ENCODE results near the gene PMIS2.

The PMIS2 gene

GRCh38 chr19:35585848-35586247 is at the start of gene PMIS2:
TSS of gene PMIS2 (plus strand) at chr19:35586173. CDS start at chr19:35586260, 87 bp downstream.
- no peak for FAIRE-seq

- FAIRE-seq, result no peak
Observed at GRCh38 chr19:35539314-35539713, 46.7 kb upstream of the PMIS2 start.

GRCh38 chr19:35539850-35540249 is 46.1 kb upstream of the PMIS2 start:
- FAIRE-seq, result no peak

DNA sequence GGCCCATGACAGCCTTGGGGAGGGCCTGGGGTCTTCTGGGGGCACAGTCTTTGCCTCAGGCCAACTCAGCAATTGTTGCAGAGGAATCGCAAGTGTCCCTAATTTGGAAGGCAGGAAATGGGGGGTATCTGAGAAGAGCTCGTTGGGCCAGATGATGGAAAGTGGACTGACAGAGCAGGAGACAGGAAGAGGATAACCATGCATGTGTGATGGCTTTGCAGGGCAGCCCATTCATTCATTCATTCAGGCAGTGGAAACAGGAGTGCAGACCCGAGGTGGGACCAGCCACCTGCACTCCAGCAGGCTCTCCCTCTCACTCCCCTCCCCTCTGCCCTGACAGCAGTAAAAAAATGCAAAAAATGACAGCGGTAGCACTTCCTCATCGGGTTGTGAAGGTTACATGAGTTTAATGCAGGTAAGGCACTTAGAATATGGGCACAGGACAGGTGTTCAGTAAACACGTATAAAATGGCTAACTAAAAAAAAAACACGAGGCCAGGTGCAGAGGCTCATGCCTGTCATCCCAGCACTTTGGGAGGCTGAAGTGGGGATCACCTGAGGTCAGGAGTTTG is 45.5 kb upstream of the PMIS2 start:
- no peak for FAIRE-seq

- no peak for FAIRE-seq
Observed at GRCh38 chr19:35542209-35542608, 43.8 kb upstream of the PMIS2 start.

- FAIRE-seq, result no peak
Observed at GRCh38 chr19:35543280-35544109, 42.5 kb upstream of the PMIS2 start.

DNA sequence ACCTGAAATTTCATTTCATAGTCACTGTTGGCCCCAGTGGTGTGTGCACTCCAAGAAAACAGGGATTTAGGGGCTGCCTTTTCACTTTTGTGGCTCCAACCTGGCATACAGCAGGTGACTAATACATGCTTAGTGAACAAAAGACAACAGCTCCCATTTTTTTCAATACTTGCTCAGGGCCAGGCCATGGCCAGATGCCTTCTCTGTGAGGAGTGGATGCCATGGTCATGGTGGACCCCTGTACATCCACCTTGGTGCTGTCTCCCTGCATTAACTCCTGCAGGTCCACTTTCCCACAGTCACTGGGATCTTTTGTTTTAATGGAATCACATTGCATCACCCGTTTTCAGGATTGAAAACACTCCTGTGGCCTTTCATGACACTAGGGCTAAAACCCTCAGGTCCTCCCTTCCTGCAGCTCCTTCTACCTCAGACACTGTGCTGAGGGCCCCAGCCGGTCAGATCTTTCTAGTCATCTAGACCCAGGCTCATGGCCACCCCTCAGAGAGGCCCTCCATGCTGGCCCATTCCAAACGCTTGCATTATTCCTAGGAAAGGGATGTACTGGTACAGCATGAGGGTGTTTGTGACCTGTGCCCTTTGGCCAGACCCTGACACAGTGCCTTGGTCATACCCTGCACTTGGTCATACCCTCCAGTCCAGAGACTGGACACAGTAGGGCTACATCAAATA is 41.7 kb upstream of the PMIS2 start:
- no peak for FAIRE-seq

DNA sequence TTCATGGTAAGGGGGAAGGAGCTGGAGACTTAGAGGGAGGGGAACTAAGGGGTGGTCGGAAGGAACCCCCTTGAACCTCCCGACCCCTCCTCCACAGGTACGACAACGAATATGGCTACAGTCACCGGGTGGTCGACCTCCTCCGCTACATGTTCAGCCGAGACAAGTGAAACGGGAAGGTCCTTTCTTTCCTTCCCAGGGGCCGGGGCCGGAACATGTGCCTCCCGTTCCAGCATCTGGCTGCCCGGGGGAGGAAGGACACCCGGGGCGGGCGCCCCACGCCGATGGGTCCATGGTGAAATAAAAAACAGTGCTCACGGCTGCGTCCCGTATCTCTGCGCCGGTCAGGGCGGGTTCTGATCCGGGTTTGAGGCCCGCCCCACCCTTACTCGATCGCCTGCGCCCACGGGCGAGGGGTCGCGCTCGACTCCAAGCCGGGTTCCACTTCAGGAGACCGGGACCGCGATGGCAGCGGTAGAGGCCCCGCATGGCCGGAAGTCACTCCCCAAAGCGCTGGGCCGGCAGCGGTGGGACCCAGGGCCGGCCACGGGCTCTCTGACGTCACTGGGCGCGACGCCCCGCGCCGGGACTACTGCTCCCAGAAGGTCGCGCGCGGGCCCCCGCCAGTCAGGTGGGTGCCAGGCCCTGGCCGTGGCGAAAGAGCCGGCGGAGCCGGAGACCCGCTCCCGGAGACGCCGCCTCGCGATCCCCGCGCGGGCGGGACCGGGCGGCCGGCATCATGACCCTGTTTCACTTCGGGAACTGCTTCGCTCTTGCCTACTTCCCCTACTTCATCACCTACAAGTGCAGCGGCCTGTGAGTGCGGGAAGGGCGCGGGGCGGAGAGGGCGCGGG is 40.7 kb upstream of the PMIS2 start, which contains the start of gene TMEM147:
Gene TMEM147, plus strand, starts transcription at position 626 of the 854 bp plus-strand sequence. Its CDS starts 114 bp downstream, at position 740.
- no peak for FAIRE-seq

GRCh38 chr19:35545855-35546381 is 40.1 kb upstream of the PMIS2 start:
- no peak for FAIRE-seq

GRCh38 chr19:35546532-35546931 is 39.4 kb upstream of the PMIS2 start:
- no peak for FAIRE-seq

- no peak for FAIRE-seq
Observed at GRCh38 chr19:35549174-35549788, 36.7 kb upstream of the PMIS2 start.

- FAIRE-seq, result no peak
Observed at GRCh38 chr19:35549879-35550523, 36.0 kb upstream of the PMIS2 start.

DNA sequence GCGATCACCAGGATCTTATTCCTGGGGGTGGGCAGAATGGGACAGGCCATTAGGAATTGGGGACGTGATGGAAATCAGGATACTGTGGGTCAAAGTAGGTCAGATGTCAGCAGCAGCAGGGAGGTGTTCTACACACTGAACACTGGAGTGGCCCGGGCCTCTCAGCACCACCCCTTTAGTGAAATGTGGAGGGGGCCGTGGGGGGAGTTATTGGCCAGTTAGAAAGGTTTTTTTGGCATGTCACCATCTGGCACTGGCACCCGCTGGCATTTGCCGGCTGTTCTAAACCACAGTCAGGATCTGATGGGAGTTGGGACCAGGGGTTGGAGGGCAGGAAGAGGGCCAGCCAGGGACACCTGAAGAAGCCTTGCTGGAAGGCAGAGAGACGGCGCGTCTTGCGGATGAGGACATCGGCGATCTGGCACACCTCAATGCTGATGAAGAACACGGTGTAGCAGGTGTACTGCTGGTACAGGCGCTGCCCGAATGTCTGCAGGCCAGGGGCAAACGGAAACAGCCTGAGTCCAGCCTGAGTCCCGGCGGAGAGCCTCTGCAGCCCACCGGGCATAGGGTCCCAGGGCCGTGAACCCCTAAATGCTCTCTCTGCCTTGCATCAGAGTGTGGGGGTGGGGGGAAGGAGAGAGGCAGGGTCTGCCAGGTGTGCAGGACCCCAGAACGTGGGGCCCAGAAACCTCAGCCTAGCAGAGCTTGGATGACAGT is 34.7 kb upstream of the PMIS2 start:
- no peak for FAIRE-seq

DNA sequence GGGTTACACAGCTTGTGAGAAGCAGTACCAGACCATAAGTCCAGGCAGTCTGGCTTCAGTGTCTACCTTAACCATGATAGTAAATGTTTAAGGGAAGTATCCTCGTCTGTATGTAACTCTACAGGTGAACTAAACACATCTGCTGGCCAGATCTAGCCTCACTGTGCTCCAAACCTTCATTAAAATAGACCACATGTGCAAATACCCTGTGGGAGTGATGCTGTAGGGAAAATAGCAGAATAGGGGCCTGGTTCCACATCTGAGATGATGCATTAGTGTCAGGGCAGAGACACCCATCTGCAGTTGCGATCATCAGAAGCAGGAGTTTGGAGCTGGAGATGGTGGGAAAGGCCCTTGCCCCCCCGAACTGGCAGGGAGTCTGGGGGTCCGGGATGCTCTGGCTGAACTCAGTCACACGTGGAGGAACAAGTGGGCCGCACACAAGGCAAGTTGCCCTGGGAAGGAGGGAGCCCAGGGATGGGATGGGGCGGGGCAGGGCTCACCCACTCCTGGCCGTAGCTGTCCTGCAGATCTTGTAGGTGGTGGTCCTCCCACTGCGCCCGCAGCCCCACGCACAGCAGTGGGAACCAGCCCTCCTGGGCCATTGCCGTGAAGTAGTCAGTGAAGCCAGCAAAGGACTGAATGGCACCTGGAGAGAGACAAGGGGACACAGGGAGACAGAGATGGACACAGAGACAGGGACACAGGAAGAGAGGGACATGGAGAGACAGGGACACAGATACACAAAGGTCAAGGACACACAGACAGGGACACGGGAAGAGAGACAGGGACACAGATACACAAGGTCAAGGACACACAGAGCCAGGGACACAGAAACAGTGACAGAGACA is 33.2 kb upstream of the PMIS2 start:
- FAIRE-seq, result no peak

- no peak for FAIRE-seq
Observed at GRCh38 chr19:35553385-35554000, 32.5 kb upstream of the PMIS2 start.

DNA sequence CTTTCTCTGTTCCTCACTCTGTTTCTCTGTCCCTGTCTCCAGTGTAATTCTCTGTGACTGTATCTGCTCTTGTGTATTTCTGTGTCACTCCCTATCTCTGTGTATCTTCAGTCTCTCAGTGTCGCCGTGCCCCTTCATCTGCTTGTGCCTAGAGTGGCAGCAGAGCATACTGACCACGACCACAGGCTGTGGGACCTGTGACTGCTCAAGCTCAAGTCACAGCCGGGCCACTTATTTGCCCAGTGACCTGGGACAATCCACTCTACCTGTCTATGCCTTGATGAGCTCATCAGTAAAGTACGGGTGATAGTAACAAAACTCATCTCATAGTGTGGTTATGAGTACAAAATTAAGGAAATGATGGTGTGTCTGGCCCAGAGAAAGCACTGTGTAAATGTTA is 31.9 kb upstream of the PMIS2 start:
- no peak for FAIRE-seq

DNA sequence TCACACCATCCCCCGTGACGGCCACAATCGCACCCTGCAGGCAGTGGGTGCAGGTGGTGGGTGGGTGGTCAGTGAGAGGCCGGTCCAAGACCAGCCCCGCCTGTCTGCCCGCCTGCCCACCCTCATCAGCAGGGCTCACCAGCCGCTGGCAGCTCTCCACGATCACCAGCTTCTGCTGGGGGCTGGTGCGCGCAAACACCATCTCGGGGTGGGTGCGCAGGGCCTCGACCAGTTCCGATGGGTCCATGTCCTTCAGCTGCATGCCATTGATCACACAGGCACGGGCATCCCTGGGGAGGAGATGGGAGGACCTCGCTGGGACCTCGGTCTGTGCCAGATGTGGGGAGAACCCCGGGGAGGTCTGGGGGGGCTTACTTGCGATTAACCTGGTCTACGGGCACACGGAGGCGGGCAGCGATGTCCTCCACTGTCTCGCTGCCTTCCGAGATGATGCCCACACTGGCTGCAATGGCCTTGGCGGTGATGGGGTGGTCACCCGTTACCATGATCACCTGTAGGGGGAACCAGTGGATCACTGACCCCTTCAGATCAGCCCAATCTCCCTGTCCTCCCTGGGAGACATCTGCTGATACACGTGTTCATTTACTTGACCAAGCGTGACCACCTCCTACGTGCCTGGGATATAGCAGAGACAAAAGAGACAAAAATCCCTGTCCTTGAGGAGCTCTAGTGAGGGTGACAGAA is 30.5 kb upstream of the PMIS2 start:
- FAIRE-seq, result no peak

DNA sequence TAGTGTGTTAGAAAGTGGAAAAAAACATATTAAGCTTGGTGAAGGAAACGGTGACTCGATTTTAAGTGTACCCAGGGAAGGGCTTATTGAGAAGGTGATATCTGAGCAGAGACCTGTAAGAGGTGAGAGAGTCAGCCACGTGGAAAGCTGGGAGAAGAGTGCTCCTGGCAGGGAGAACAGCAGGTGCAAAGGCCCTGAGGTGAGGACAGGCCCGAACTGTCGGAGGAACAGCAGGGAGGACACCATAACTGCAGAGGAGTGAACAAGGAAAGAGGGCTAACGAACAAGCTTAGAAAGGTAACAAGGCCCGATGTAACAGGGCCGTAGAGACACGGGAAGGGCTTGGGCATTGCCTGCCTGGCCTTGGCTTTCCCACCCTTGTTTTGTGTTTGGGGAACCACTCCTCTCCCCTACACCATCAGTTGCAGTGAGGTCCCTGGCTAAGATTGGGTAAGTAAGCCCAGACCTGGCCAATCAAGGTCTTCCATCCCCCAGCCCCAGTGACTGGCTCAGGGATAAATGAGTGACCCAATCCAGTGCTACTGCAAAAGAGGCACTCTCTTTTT is 29.9 kb upstream of the PMIS2 start:
- FAIRE-seq, result no peak
